Measurements from ENCODE around the gene HDAC9.

- TF ChIP-seq, protein P1, sequence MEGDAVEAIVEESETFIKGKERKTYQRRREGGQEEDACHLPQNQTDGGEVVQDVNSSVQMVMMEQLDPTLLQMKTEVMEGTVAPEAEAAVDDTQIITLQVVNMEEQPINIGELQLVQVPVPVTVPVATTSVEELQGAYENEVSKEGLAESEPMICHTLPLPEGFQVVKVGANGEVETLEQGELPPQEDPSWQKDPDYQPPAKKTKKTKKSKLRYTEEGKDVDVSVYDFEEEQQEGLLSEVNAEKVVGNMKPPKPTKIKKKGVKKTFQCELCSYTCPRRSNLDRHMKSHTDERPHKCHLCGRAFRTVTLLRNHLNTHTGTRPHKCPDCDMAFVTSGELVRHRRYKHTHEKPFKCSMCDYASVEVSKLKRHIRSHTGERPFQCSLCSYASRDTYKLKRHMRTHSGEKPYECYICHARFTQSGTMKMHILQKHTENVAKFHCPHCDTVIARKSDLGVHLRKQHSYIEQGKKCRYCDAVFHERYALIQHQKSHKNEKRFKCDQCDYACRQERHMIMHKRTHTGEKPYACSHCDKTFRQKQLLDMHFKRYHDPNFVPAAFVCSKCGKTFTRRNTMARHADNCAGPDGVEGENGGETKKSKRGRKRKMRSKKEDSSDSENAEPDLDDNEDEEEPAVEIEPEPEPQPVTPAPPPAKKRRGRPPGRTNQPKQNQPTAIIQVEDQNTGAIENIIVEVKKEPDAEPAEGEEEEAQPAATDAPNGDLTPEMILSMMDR (IDR thresholded peaks at IDR 0.05): no peak
- TF ChIP-seq POLR2AphosphoS5 (IDR thresholded peaks at IDR 0.05; ENCODE audit: insufficient read depth in 1 of 2, low read depth in 1 of 2): peak in 1 of 2 donors; percentile 29
These were observed 334.3 kb downstream of the HDAC9 start for GRCh38 chr7:18829858-18830285.

Data from vagina (tissue), 2 donors.